SK-N-SH treated with all-trans-retinoic acid at 6 μM for 48 hours (cell line): Measurements from ENCODE around the gene RILPL1.
A peak's percentile ranks its signal among the peaks of the same experiment; 100 is the strongest.

ENCODE experiments used
- ATAC-seq: fragments of 200-7000 bp; cut with Tn5 transposase; 3 replicates; pipeline ENCODE4 v1.9.1; 2020; ENCODE audit warnings: mild to moderate bottlenecking, moderate library complexity
- ARNTL ChIP-seq: fragments of 450-650 bp; formaldehyde crosslinking; IDR thresholded peaks from 2 replicates; pipeline ENCODE4 v1.5.0; 2020; ENCODE audit warnings: low read depth, mild to moderate bottlenecking, moderate library complexity, borderline replicate concordance
- BACH2 ChIP-seq: fragments of 250-450 bp; sonication (Bioruptor Pico); IDR thresholded peaks from 2 replicates; pipeline ENCODE4 v1.9.0; 2021; ENCODE audit warnings: mild to moderate bottlenecking, borderline replicate concordance
- CREB5 ChIP-seq: fragments of 250-450 bp; sonication (Bioruptor Pico); IDR thresholded peaks from 2 replicates; pipeline ENCODE4 v1.5.1; 2020; ENCODE audit warnings: low read depth, mild to moderate bottlenecking, moderate library complexity
- CSRNP3 ChIP-seq: fragments of 250-450 bp; sonication (Bioruptor Pico); IDR thresholded peaks from 2 replicates; pipeline ENCODE4 v1.5.1; 2021; ENCODE audit warnings: mild to moderate bottlenecking, moderate library complexity
- ESRRG ChIP-seq: fragments of 250-450 bp; sonication (Bioruptor Pico); IDR thresholded peaks from 2 replicates; pipeline ENCODE4 v1.6.1; 2021; ENCODE audit warnings: mild to moderate bottlenecking
- GLIS3 ChIP-seq: fragments of 250-450 bp; sonication (Bioruptor Pico); IDR thresholded peaks from 2 replicates; pipeline ENCODE4 v1.5.0; 2020; ENCODE audit warnings: mild to moderate bottlenecking, moderate library complexity
- ISL1 ChIP-seq: fragments of 250-450 bp; sonication (Bioruptor Pico); IDR thresholded peaks from 2 replicates; pipeline ENCODE4 v2.1.2; 2022; ENCODE audit warnings: mild to moderate bottlenecking, moderate library complexity
- OSR1 ChIP-seq: fragments of 250-450 bp; sonication (Bioruptor Pico); IDR thresholded peaks from 2 replicates; pipeline ENCODE4 v1.8.0; 2022; ENCODE audit warnings: moderate library complexity, mild to moderate bottlenecking, inconsistent platforms
- POU6F1 ChIP-seq: fragments of 250-450 bp; sonication (Bioruptor Pico); IDR thresholded peaks from 2 replicates; pipeline ENCODE4 v1.8.0; 2021; ENCODE audit warnings: low read depth, mild to moderate bottlenecking, moderate library complexity, borderline replicate concordance
- SNAI2 ChIP-seq: fragments of 250-450 bp; sonication (Bioruptor Pico); IDR thresholded peaks from 2 replicates; pipeline ENCODE4 v1.5.0; 2020; ENCODE audit warnings: mild to moderate bottlenecking, moderate library complexity
- TCF4 ChIP-seq: fragments of 250-450 bp; sonication (Bioruptor Pico); IDR thresholded peaks from 2 replicates; pipeline ENCODE4 v1.8.0; 2021; ENCODE audit warnings: mild to moderate bottlenecking, moderate library complexity, borderline replicate concordance
- TOX ChIP-seq: fragments of 250-450 bp; sonication (Bioruptor Pico); IDR thresholded peaks from 2 replicates; pipeline ENCODE4 v1.8.0; 2021; ENCODE audit warnings: mild to moderate bottlenecking, moderate library complexity, borderline replicate concordance
- ZC3H10 ChIP-seq: fragments of 250-450 bp; sonication (Bioruptor Pico); IDR thresholded peaks from 2 replicates; pipeline ENCODE4 v1.5.1; 2021; ENCODE audit warnings: mild to moderate bottlenecking, moderate library complexity
- ZFP3 ChIP-seq: fragments of 250-450 bp; sonication (Bioruptor Pico); IDR thresholded peaks from 2 replicates; pipeline ENCODE4 v1.5.0; 2020; ENCODE audit warnings: mild to moderate bottlenecking, moderate library complexity
- ZFP30 ChIP-seq: fragments of 450-650 bp; formaldehyde crosslinking; IDR thresholded peaks from 2 replicates; pipeline ENCODE4 v1.5.0; 2022; ENCODE audit warnings: mild to moderate bottlenecking, moderate library complexity
- ZNF70 ChIP-seq: fragments of 450-650 bp; formaldehyde crosslinking; IDR thresholded peaks from 2 replicates; pipeline ENCODE4 v1.5.0; 2020; ENCODE audit warnings: mild to moderate bottlenecking, moderate library complexity
- ZNF8 ChIP-seq: fragments of 450-650 bp; formaldehyde crosslinking; IDR thresholded peaks from 2 replicates; pipeline ENCODE4 v1.5.0; 2020; ENCODE audit warnings: mild to moderate bottlenecking, moderate library complexity
- TF ChIP-seq, protein P1 (sequence below): fragments of 250-450 bp; sonication (Bioruptor Pico); IDR thresholded peaks from 2 replicates; pipeline ENCODE4 v1.5.0; 2020; ENCODE audit warnings: mild to moderate bottlenecking, moderate library complexity
- TF ChIP-seq, protein P2 (sequence below): fragments of 250-450 bp; sonication (Bioruptor Pico); IDR thresholded peaks from 2 replicates; pipeline ENCODE4 v1.8.0; 2020; ENCODE audit warnings: mild to moderate bottlenecking, moderate library complexity, borderline replicate concordance

The RILPL1 gene

DNA sequence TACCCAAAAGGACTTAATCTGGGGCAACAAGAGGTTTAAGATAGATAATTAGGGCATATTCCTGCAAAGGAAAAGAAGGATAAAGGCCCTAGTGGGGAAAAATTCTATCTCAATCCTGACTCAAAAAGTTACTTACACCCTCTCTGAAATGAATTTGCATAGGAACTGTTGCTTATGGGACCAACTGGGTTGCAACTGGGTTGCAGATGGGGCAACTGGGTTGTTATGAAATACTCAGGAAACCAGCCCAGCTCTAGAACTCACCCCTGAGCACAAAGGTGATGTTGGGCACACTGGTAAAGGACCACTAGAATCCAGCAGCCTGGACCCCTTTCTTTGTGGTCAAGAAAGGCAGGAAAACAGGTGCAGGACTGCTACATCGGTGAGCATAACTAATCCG is 17.2 kb upstream of the RILPL1 start (continued):
- TF ChIP-seq CSRNP3 (CRISPR knock-in tag), result no peak

- no peak for ATAC-seq
- no peak for TF ChIP-seq ZFP3
- TF ChIP-seq ZC3H10 (CRISPR knock-in tag), result no peak
- no peak for TF ChIP-seq ZFP30 (CRISPR knock-in tag)
- TF ChIP-seq, protein P1, sequence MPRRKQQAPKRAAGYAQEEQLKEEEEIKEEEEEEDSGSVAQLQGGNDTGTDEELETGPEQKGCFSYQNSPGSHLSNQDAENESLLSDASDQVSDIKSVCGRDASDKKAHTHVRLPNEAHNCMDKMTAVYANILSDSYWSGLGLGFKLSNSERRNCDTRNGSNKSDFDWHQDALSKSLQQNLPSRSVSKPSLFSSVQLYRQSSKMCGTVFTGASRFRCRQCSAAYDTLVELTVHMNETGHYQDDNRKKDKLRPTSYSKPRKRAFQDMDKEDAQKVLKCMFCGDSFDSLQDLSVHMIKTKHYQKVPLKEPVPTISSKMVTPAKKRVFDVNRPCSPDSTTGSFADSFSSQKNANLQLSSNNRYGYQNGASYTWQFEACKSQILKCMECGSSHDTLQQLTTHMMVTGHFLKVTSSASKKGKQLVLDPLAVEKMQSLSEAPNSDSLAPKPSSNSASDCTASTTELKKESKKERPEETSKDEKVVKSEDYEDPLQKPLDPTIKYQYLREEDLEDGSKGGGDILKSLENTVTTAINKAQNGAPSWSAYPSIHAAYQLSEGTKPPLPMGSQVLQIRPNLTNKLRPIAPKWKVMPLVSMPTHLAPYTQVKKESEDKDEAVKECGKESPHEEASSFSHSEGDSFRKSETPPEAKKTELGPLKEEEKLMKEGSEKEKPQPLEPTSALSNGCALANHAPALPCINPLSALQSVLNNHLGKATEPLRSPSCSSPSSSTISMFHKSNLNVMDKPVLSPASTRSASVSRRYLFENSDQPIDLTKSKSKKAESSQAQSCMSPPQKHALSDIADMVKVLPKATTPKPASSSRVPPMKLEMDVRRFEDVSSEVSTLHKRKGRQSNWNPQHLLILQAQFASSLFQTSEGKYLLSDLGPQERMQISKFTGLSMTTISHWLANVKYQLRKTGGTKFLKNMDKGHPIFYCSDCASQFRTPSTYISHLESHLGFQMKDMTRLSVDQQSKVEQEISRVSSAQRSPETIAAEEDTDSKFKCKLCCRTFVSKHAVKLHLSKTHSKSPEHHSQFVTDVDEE (CRISPR knock-in tag), result no peak
- TF ChIP-seq, protein P2, sequence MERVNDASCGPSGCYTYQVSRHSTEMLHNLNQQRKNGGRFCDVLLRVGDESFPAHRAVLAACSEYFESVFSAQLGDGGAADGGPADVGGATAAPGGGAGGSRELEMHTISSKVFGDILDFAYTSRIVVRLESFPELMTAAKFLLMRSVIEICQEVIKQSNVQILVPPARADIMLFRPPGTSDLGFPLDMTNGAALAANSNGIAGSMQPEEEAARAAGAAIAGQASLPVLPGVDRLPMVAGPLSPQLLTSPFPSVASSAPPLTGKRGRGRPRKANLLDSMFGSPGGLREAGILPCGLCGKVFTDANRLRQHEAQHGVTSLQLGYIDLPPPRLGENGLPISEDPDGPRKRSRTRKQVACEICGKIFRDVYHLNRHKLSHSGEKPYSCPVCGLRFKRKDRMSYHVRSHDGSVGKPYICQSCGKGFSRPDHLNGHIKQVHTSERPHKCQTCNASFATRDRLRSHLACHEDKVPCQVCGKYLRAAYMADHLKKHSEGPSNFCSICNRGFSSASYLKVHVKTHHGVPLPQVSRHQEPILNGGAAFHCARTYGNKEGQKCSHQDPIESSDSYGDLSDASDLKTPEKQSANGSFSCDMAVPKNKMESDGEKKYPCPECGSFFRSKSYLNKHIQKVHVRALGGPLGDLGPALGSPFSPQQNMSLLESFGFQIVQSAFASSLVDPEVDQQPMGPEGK (CRISPR knock-in tag), result no peak
- TF ChIP-seq ISL1 (CRISPR knock-in tag), result no peak
- TF ChIP-seq ESRRG (CRISPR knock-in tag), result no peak
- TF ChIP-seq TCF4 (CRISPR knock-in tag), result no peak
- TF ChIP-seq TOX (CRISPR knock-in tag), result no peak
- TF ChIP-seq ARNTL (CRISPR knock-in tag), result no peak
- TF ChIP-seq CREB5 (CRISPR knock-in tag), result no peak
- TF ChIP-seq BACH2 (CRISPR knock-in tag), result no peak
- no peak for TF ChIP-seq OSR1
- TF ChIP-seq POU6F1 (CRISPR knock-in tag), result no peak
- no peak for TF ChIP-seq GLIS3 (CRISPR knock-in tag)
Observed at GRCh38 chr12:123548107-123548506, 14.6 kb upstream of the RILPL1 start.

GRCh38 chr12:123546281-123546680 is 12.8 kb upstream of the RILPL1 start:
- no peak for TF ChIP-seq ESRRG (CRISPR knock-in tag)
- no peak for TF ChIP-seq OSR1
- TF ChIP-seq ZNF70, result no peak
- no peak for TF ChIP-seq BACH2 (CRISPR knock-in tag)
- TF ChIP-seq, protein P2 (CRISPR knock-in tag), result no peak
- TF ChIP-seq, protein P1 (CRISPR knock-in tag), result no peak
- TF ChIP-seq TOX (CRISPR knock-in tag), result no peak
- TF ChIP-seq SNAI2, result no peak
- TF ChIP-seq TCF4 (CRISPR knock-in tag), result no peak
- no peak for TF ChIP-seq ZC3H10 (CRISPR knock-in tag)
- TF ChIP-seq CREB5 (CRISPR knock-in tag), result no peak
- no peak for TF ChIP-seq ZNF8 (CRISPR knock-in tag)
- TF ChIP-seq ISL1 (CRISPR knock-in tag), result no peak
- TF ChIP-seq CSRNP3 (CRISPR knock-in tag), result no peak
- no peak for TF ChIP-seq ZFP3
- no peak for TF ChIP-seq ARNTL (CRISPR knock-in tag)
- peak; percentile 59; the same call in 2 of the 3 replicates for ATAC-seq
